Suppressor macrophage treated with lipopolysaccharide for 1 hour (primary cell): Measurements from ENCODE around the gene G3BP1.
"Not testable (repeated sequence)": the region's sequence is repeated elsewhere in the genome, so short reads cannot be mapped to it uniquely, and the experiment has no call there.

Experiments used
- DNase-seq, 3 donors: peaks; one replicate each; pipeline ENCODE4 v3.0.0-alpha.2; 2020 to 2022

Gene G3BP1

GRCh38 chr5:151771259-151772028 lies at the start of gene G3BP1:
Gene G3BP1, plus strand, starts transcription at chr5:151771954. Its CDS starts 14,667 bp downstream, at chr5:151786621.
- DNase-seq = peak; percentile 100

GRCh38 chr5:151722546-151722945 lies 49.2 kb upstream of the G3BP1 start:
- peak in 2 of 3 donors; percentile 33 to 36 for DNase-seq

- DNase-seq = no peak
Observed at GRCh38 chr5:151724360-151724759, 47.4 kb upstream of the G3BP1 start.

GRCh38 chr5:151729597-151729996 lies 42.2 kb upstream of the G3BP1 start:
- not testable (repeated sequence) for DNase-seq

GRCh38 chr5:151730381-151730780 lies 41.4 kb upstream of the G3BP1 start:
- DNase-seq = no peak

GRCh38 chr5:151733358-151734063 lies 38.2 kb upstream of the G3BP1 start:
- DNase-seq = no peak

- DNase-seq = no peak
Observed at GRCh38 chr5:151734064-151734408, 37.7 kb upstream of the G3BP1 start.

- peak in 1 of 3 donors; percentile 53 for DNase-seq
Observed at GRCh38 chr5:151735646-151736045, 36.1 kb upstream of the G3BP1 start.

- no peak for DNase-seq
Observed at GRCh38 chr5:151737431-151737830, 34.3 kb upstream of the G3BP1 start.

- no peak for DNase-seq
Observed at GRCh38 chr5:151738125-151738848, 33.5 kb upstream of the G3BP1 start.

GRCh38 chr5:151739395-151739794 lies 32.4 kb upstream of the G3BP1 start:
- DNase-seq = no peak

- DNase-seq = no peak
Observed at GRCh38 chr5:151739939-151740335, 31.8 kb upstream of the G3BP1 start.

- peak; percentile 72 to 84 (median 79) for DNase-seq
Observed at GRCh38 chr5:151740336-151740942, 31.3 kb upstream of the G3BP1 start.

GRCh38 chr5:151740958-151741373 lies 30.8 kb upstream of the G3BP1 start:
- peak in 1 of 3 donors; percentile 33 for DNase-seq

GRCh38 chr5:151741678-151742423 lies 29.9 kb upstream of the G3BP1 start:
- no peak for DNase-seq

- DNase-seq = peak; percentile 34 to 47 (median 41)
Observed at GRCh38 chr5:151742870-151743294, 28.9 kb upstream of the G3BP1 start.

- DNase-seq = no peak
Observed at GRCh38 chr5:151743530-151743929, 28.2 kb upstream of the G3BP1 start.

GRCh38 chr5:151745071-151745705 lies 26.6 kb upstream of the G3BP1 start:
- DNase-seq = peak; percentile 73 to 84 (median 75)

GRCh38 chr5:151750121-151750520 lies 21.6 kb upstream of the G3BP1 start:
- no peak for DNase-seq

- peak; percentile 76 to 92 (median 80) for DNase-seq
Observed at GRCh38 chr5:151751091-151751490, 20.7 kb upstream of the G3BP1 start.

- DNase-seq = no peak
Observed at GRCh38 chr5:151751593-151751992, 20.2 kb upstream of the G3BP1 start.

- no peak for DNase-seq
Observed at GRCh38 chr5:151755383-151755782, 16.4 kb upstream of the G3BP1 start.
